IMR-90 (cell line): ENCODE measurements around the gene LSM6. TPM values are rescaled to one million over a fixed set of nuclear protein-coding genes. Genes with fewer than 3 reads are reported as not detected.

Experiments used
- ATAC-seq: fragments of 200-7000 bp; cut with Tn5 transposase; 2 replicates; pipeline ENCODE4 v1.9.1; 2020; ENCODE audit warnings: low read depth, mild to moderate bottlenecking, moderate library complexity
- BruUV-seq: library from RNA; stranded (reverse); fragments of 400-500 nt; replicated peaks from 2 replicates; lab custom pipeline; 2021; lab: Mats Ljungman, UMichigan
- CTCF ChIA-PET: fragments of 300-600 bp; formaldehyde crosslinking; extraction: SDS; loops from one replicate; lab custom pipeline; 2021; ENCODE audit warnings: antibody characterized with exemption; lab: Yijun Ruan, JAX
- POLR2A ChIA-PET: fragments of 300-600 bp; sonication (Branson Sonifier 250); formaldehyde crosslinking; loops from one replicate; lab custom pipeline; 2022; ENCODE audit warnings: antibody characterized with exemption; ENCODE audit not compliant: unreplicated experiment; lab: Charles Lee
- DNase-seq: peaks from one replicate; pipeline ENCODE4 v3.0.0; 2013
- H2AFZ ChIP-seq: replicated peaks from 2 replicates; pipeline ENCODE3; 2013; ENCODE audit warnings: low read length, mild to moderate bottlenecking; ENCODE audit not compliant: poor library complexity
- H2AK5ac ChIP-seq: 2 replicates; pipeline ENCODE4 v1.6.1; 2013; ENCODE audit warnings: low read depth, low read length, inconsistent platforms
- H2AK9ac ChIP-seq: replicated peaks from 2 replicates; pipeline ENCODE3; 2013; ENCODE audit warnings: mild to moderate bottlenecking, low read depth, low read length, moderate library complexity; ENCODE audit not compliant: poor library complexity
- H2BK120ac ChIP-seq: 2 replicates; pipeline ENCODE4 v1.6.1; 2013; ENCODE audit warnings: low read depth, low read length, inconsistent platforms
- H2BK15ac ChIP-seq: 3 replicates; pipeline ENCODE4 v1.6.1; 2013; ENCODE audit warnings: low read depth, low read length, inconsistent platforms
- H2BK20ac ChIP-seq: 2 replicates; pipeline ENCODE4 v1.6.1; 2013; ENCODE audit warnings: low read depth, mild to moderate bottlenecking, inconsistent platforms, low read length, moderate library complexity
- H2BK5ac ChIP-seq: 2 replicates; pipeline ENCODE4 v1.6.1; 2013; ENCODE audit warnings: mild to moderate bottlenecking, low read depth, low read length, inconsistent platforms; ENCODE audit not compliant: poor library complexity, severe bottlenecking
- H3K14ac ChIP-seq: replicated peaks from 2 replicates; pipeline ENCODE4 v1.6.1; 2013; ENCODE audit warnings: low read depth, low read length, inconsistent platforms
- H3K18ac ChIP-seq: 2 replicates; pipeline ENCODE4 v1.6.1; 2013; ENCODE audit warnings: low read depth, low read length, control low read depth
- H3K23ac ChIP-seq: 2 replicates; pipeline ENCODE4 v1.6.1; 2013; ENCODE audit warnings: low read depth, low read length, inconsistent platforms
- H3K27ac ChIP-seq: 2 replicates; pipeline ENCODE4 v1.5.1; 2013; ENCODE audit warnings: mild to moderate bottlenecking, control low read depth, low read length; ENCODE audit not compliant: insufficient read depth
- H3K27me3 ChIP-seq: 2 replicates; pipeline ENCODE4 v1.6.1; 2013; ENCODE audit warnings: low read length; ENCODE audit not compliant: control insufficient read depth, insufficient read depth
- H3K36me3 ChIP-seq: 2 replicates; pipeline ENCODE4 v1.6.1; 2013; ENCODE audit warnings: low read length, mixed read lengths; ENCODE audit not compliant: control insufficient read depth, insufficient read depth
- H3K4ac ChIP-seq: 2 replicates; pipeline ENCODE4 v1.6.1; 2013; ENCODE audit warnings: low read depth, low read length, inconsistent platforms
- H3K4me1 ChIP-seq: 2 replicates; pipeline ENCODE4 v1.6.1; 2013; ENCODE audit warnings: low read length, mixed read lengths; ENCODE audit not compliant: control insufficient read depth, insufficient read depth
- H3K4me2 ChIP-seq: 2 replicates; pipeline ENCODE4 v1.6.1; 2013; ENCODE audit warnings: low read depth, mild to moderate bottlenecking, control low read depth, low read length, moderate library complexity
- H3K4me3 ChIP-seq: 2 replicates; pipeline ENCODE4 v1.5.1; 2013; ENCODE audit warnings: low read depth, mild to moderate bottlenecking, control low read depth, low read length, moderate library complexity; ENCODE audit not compliant: insufficient read depth
- H3K56ac ChIP-seq: 2 replicates; pipeline ENCODE4 v1.6.1; 2013; ENCODE audit warnings: low read length, inconsistent platforms; ENCODE audit not compliant: insufficient read depth; ENCODE audit errors: extremely low read depth
- H3K79me1 ChIP-seq, 2 experiments: 2 replicates each; pipeline ENCODE4 v1.6.1; 2013; ENCODE audit warnings: low read length in 2 of 2, inconsistent platforms in 1 of 2, low read depth in 1 of 2
- H3K9ac ChIP-seq: 2 replicates; pipeline ENCODE4 v1.6.1; 2013; ENCODE audit warnings: low read depth, low read length, control low read depth
- H3K9me1 ChIP-seq: 2 replicates; pipeline ENCODE4 v1.6.1; 2013; ENCODE audit warnings: low read length, inconsistent platforms; ENCODE audit not compliant: insufficient read depth
- H3K9me3 ChIP-seq: 2 replicates; pipeline ENCODE4 v1.6.1; 2013; ENCODE audit warnings: low read length; ENCODE audit not compliant: control insufficient read depth, insufficient read depth
- H4K20me1 ChIP-seq: 2 replicates; pipeline ENCODE4 v1.6.1; 2013; ENCODE audit warnings: low read length, inconsistent platforms; ENCODE audit not compliant: insufficient read depth
- H4K5ac ChIP-seq: 2 replicates; pipeline ENCODE4 v1.6.1; 2013; ENCODE audit warnings: mild to moderate bottlenecking, low read depth, low read length, control low read depth
- H4K8ac ChIP-seq, 2 experiments: 2 replicates each; pipeline ENCODE4 v1.6.1; 2013; ENCODE audit warnings: low read depth in 2 of 2, low read length in 2 of 2, control low read depth in 1 of 2, inconsistent platforms in 1 of 2
- H4K91ac ChIP-seq: 2 replicates; pipeline ENCODE4 v1.6.1; 2013; ENCODE audit warnings: low read depth, low read length, inconsistent platforms; ENCODE audit not compliant: insufficient read depth
- BHLHE40 ChIP-seq: fragments of 150-350 bp; IDR thresholded peaks from 2 replicates; pipeline ENCODE4 v1.6.1; 2016; ENCODE audit warnings: mild to moderate bottlenecking, low read depth, low read length
- CEBPB ChIP-seq: IDR thresholded peaks from 2 replicates; pipeline ENCODE4 v1.6.1; 2012; ENCODE audit warnings: low read depth, low read length, improper control_type of control experiment
- CHD1 ChIP-seq: IDR thresholded peaks from 2 replicates; pipeline ENCODE4 v1.6.1; 2012; ENCODE audit warnings: low read depth, low read length, improper control_type of control experiment
- CTCF ChIP-seq: conservative IDR thresholded peaks from 2 replicates; pipeline ENCODE4 v1.5.1; 2012; ENCODE audit warnings: mild to moderate bottlenecking, low read depth, low read length, improper control_type of control experiment
- FOS ChIP-seq: fragments of 150-350 bp; IDR thresholded peaks from 2 replicates; pipeline ENCODE4 v1.6.1; 2016; ENCODE audit warnings: low read depth, low read length
- MAFK ChIP-seq: IDR thresholded peaks from 2 replicates; pipeline ENCODE4 v1.6.1; 2012; ENCODE audit warnings: low read depth, low read length, improper control_type of control experiment
- MAZ ChIP-seq: IDR thresholded peaks from 2 replicates; pipeline ENCODE4 v1.6.1; 2012; ENCODE audit warnings: low read depth, mild to moderate bottlenecking, low read length, improper control_type of control experiment, moderate library complexity, borderline replicate concordance
- MXI1 ChIP-seq: IDR thresholded peaks from 2 replicates; pipeline ENCODE4 v1.6.1; 2012; ENCODE audit warnings: low read depth, mild to moderate bottlenecking, low read length, moderate library complexity, borderline replicate concordance
- NFE2L2 ChIP-seq: fragments of 150-350 bp; IDR thresholded peaks from 2 replicates; pipeline ENCODE4 v1.6.1; 2016; ENCODE audit warnings: low read depth, mild to moderate bottlenecking, low read length
- POLR2A ChIP-seq: IDR thresholded peaks from 2 replicates; pipeline ENCODE4 v1.6.1; 2012; ENCODE audit warnings: mild to moderate bottlenecking, low read depth, low read length
- RAD21 ChIP-seq: IDR thresholded peaks from 2 replicates; pipeline ENCODE4 v1.6.1; 2012; ENCODE audit warnings: low read length, improper control_type of control experiment
- RCOR1 ChIP-seq: IDR thresholded peaks from 2 replicates; pipeline ENCODE4 v1.6.1; 2012; ENCODE audit warnings: mild to moderate bottlenecking, low read length, improper control_type of control experiment; ENCODE audit not compliant: insufficient replicate concordance
- RFX5 ChIP-seq: IDR thresholded peaks from 2 replicates; pipeline ENCODE4 v1.8.0; 2012; ENCODE audit warnings: low read depth, mild to moderate bottlenecking, low read length, moderate library complexity
- SMC3 ChIP-seq: fragments of 150-350 bp; IDR thresholded peaks from 2 replicates; pipeline ENCODE4 v1.6.1; 2016; ENCODE audit warnings: low read depth, mild to moderate bottlenecking, antibody characterized with exemption, low read length, moderate library complexity
- WGBS, 2 experiments: methylation state at CpG; one replicate each; pipeline versions ENCODE4 v1.1.5 to v1.1.7; 2013; ENCODE audit warnings: missing lambda C conversion rate in 2 of 2; ENCODE audit not compliant: insufficient read length in 1 of 2; ENCODE audit errors: extremely low coverage in 2 of 2; 5-methylcytosine and 5-hydroxymethylcytosine counted together
- dilution Hi-C: fragments of 300-500 bp; cut with HindIII; formaldehyde crosslinking; loops from one replicate; pipeline ENCODE4 v1.14.3; 2018; ENCODE audit warnings: low sequenced_read_pairs; ENCODE audit not compliant: unreplicated experiment
- in situ Hi-C: fragments of 300-500 bp; cut with MboI; formaldehyde crosslinking; loops from 3 replicates; pipeline ENCODE4 v1.14.3; 2019; ENCODE audit warnings: low sequenced_read_pairs, inconsistent platforms, mixed read lengths
- intact Hi-C: fragments of 100-400 bp; cut with micrococcal nuclease; formaldehyde crosslinking; loops from 2 replicates; pipeline ENCODE4 v1.10.0; 2022
- polyA plus RNA-seq, 3 experiments: library from polyadenylated mRNA; depleted of rRNA; stranded (reverse); fragments of >200 nt; gene quantifications; 2 replicates each; pipeline ENCODE4 v1.2.3, GENCODE V29; 2012; ENCODE audit warnings: low replicate concordance in 1 of 3
- total RNA-seq: library from RNA; depleted of rRNA; stranded (reverse); fragments of >200 nt; gene quantifications from 2 replicates; pipeline ENCODE4 v1.2.3, GENCODE V29; 2012
- TF ChIP-seq, protein P1 (sequence below): fragments of 150-350 bp; IDR thresholded peaks from 2 replicates; pipeline ENCODE4 v1.6.1; 2016; ENCODE audit warnings: low read depth, mild to moderate bottlenecking, low read length, moderate library complexity, borderline replicate concordance
- TF ChIP-seq, protein P2 (sequence below): fragments of 150-350 bp; IDR thresholded peaks from 2 replicates; pipeline ENCODE4 v1.6.1; 2017; ENCODE audit warnings: mild to moderate bottlenecking, antibody characterized with exemption, low read length, low read depth

The LSM6 gene
- total and polyA plus RNA-seq, 2 of the 4 experiments (the other 2 are of a cell fraction): 13.4 to 17.4 TPM

DNA sequence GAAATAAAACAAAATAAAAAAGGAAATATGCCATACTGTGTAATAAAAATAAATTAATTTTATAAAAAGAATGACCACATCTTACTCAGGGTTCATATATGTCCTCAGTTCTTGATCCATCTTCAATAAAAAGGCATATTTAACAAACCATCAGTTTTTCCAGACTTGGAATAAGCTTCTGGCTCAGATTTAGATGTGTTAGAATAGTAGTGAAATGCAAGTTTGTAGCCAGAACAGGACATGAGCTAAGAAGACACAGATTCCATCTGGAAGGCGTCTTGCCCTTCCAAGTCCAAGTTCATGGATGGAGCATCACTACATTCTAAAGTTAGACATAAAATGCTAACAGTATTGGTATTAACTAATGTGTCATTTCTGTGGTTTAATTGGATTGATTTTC is 10.3 kb upstream of the LSM6 start:
- Histone ChIP-seq H2BK15ac (no peak overlapping the region), H2AK9ac (no peak overlapping the region), H2BK20ac (no peak overlapping the region), H3K9me3 (no peaks in the 10 kb centered on the region; the same call in 1 of the 2 replicates), H4K20me1 (no peaks in the 10 kb centered on the region), H3K4me3 (no peak overlapping the region), H3K9ac (no peak overlapping the region), H4K5ac (no peak overlapping the region), H2AK5ac (no peak overlapping the region), H3K18ac (no peak overlapping the region), H3K4me1 (no peaks in the 10 kb centered on the region; the same call in 1 of the 2 replicates), H3K23ac (no peak overlapping the region), H3K56ac (no peak overlapping the region), H3K4me2 (no peak overlapping the region), H3K4ac (no peak overlapping the region), H3K27me3 (no peaks in the 10 kb centered on the region), H4K91ac (no peak overlapping the region), H3K36me3 (no peaks in the 10 kb centered on the region), H2AFZ (no peak overlapping the region), H2BK120ac (no peak overlapping the region), H2BK5ac (no peak overlapping the region), H3K9me1 (no peaks in the 10 kb centered on the region), H3K79me1 (no peaks in the 10 kb centered on the region), H4K8ac (no peak overlapping the region), H3K14ac (no peak overlapping the region), H3K27ac (no peak overlapping the region)
- POLR2A ChIA-PET: no interaction called here
- TF ChIP-seq CEBPB (no peak), RAD21 (no peak), RFX5 (no peak), FOS (no peak), MAZ (no peak), BHLHE40 (no peak), MXI1 (no peak), NFE2L2 (no peak), CHD1 (no peak), POLR2A (no peak), RCOR1 (no peak), CTCF (no peak), MAFK (no peak), SMC3 (no peak)
- TF ChIP-seq, protein P1, sequence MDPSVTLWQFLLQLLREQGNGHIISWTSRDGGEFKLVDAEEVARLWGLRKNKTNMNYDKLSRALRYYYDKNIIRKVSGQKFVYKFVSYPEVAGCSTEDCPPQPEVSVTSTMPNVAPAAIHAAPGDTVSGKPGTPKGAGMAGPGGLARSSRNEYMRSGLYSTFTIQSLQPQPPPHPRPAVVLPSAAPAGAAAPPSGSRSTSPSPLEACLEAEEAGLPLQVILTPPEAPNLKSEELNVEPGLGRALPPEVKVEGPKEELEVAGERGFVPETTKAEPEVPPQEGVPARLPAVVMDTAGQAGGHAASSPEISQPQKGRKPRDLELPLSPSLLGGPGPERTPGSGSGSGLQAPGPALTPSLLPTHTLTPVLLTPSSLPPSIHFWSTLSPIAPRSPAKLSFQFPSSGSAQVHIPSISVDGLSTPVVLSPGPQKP: no peak
- TF ChIP-seq, protein P2, sequence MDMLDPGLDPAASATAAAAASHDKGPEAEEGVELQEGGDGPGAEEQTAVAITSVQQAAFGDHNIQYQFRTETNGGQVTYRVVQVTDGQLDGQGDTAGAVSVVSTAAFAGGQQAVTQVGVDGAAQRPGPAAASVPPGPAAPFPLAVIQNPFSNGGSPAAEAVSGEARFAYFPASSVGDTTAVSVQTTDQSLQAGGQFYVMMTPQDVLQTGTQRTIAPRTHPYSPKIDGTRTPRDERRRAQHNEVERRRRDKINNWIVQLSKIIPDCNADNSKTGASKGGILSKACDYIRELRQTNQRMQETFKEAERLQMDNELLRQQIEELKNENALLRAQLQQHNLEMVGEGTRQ: no peak
- no TSS peak for BruUV-seq
- ATAC-seq (no peak), DNase-seq (no peak)
- dilution Hi-C loops: no loop called here
- intact Hi-C loops: loop anchor here (5.0 kb wide), 1 partner anchor 103 kb away; no protein-coding TSS in a partner anchor
- no CpG with 5 or more reads among the region's 1 CpG for WGBS, 2 experiments
- CTCF ChIA-PET: no interaction called here
- in situ Hi-C loops: no loop called here
